SH-SY5Y (cell line): Measurements from ENCODE around the gene EIPR1.

Source experiments
- GATA2 ChIP-seq: IDR thresholded peaks from 2 replicates; pipeline ENCODE4 v1.6.1; 2011; ENCODE audit warnings: mild to moderate bottlenecking, low read depth, low read length
- GATA3 ChIP-seq: IDR thresholded peaks from 2 replicates; pipeline ENCODE4 v1.6.1; 2011; ENCODE audit warnings: low read depth, mild to moderate bottlenecking, low read length, moderate library complexity

DNA sequence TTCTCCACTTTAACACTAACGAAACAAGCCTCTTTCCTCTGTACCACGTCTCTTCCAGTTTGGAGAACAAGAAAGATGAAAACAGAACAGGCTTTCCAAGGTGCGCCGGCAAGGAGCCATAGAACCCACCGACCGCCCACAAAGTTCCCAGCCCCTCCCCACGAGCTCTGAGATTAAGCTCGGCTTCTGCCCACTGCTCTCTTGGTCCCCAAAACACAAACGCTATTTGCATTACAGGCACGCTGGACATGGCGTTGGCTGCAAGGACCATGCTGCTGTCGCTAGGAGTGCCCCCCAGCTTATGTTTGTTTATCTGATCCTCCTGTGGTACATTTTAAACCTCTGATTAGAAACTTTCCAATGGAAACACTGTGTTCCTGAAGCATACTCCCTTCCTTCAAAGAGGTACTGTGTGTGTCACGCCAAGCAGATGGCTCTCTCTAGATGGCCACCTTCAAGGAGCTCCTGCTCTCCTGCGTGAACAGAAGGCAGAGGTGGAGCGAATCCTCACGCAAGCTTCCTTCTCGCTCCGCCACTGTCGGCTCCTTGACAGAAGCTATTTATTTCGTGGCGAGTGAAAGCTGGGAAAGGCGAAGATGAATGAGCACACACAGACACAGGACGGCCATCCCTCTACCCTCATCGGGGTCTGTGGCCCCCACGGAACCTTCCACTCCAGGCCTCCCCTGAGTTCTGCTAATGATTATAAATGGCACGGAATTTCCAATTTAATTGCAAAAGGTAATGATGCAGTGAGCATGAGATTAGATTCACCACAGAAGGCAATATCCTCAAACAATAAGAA, 166.2 kb downstream of the EIPR1 start:
- no peak for TF ChIP-seq GATA3
- TF ChIP-seq GATA2, result no peak
